Raji (cell line): ENCODE data around the gene G3BP2.

Experiments used
- POLR2A ChIP-seq: IDR thresholded peaks from 2 replicates; pipeline ENCODE4 v1.6.1; 2011; ENCODE audit warnings: low read depth, low read length, control low read depth; ENCODE audit not compliant: insufficient read depth

G3BP2 gene

DNA sequence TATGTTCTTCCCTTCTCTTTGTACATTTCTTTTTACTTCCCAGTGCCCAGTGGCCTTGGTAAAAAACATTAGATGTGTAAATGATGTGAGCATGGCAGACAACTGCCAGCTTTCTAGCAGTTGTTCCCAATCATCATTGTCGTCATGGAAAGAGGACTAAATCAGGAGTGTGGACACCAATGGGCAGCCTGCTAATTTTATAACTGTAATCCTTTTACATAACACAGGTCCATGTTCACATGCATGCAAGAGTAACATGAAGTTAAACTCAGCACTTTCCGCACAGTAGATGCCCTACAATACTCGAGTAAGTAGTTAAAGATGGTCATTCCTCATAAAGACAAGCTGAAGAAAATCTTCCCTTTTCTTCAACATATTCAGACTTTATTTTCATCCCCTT is 23.4 kb upstream of the G3BP2 start:
- no peak for TF ChIP-seq POLR2A

DNA sequence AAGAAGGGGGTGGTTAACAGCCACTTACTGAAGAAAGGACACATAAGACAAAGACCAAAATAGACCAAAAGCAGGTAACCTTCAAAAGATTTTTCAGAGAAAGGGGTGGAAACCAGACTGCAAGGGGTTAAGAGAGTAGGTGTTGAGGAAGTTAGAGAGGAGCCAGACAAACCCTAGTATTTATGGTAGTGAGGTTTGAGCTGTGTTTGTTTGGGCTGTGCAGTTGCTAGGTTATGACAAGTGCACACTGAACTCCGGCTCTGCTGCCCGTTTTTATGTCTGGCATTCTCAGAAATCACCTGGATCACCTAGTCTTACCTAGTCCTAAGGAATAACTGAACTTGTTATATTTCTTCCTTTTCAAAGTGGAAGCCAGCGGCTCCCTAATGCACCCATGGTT is 22.9 kb upstream of the G3BP2 start:
- no peak for TF ChIP-seq POLR2A

DNA sequence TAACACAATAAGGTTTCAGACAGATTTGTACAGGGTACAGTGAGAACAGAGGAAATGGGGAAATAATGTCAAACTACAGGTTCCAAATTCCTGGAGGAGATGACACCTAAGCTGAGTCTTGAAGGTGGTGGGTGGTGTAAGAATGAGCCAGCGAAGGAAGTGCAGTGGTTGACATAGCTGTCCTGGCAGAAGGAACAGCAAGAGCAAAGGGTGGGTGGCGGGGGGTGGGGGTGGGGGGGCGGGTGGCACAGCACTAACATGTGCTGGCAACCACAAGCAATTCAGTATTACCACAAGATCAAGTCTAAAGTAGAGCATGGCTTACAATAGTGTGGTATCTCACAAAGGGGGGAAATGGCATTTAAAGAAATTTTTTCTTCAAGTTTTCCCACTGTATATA is 13.1 kb upstream of the G3BP2 start:
- no peak for TF ChIP-seq POLR2A

DNA sequence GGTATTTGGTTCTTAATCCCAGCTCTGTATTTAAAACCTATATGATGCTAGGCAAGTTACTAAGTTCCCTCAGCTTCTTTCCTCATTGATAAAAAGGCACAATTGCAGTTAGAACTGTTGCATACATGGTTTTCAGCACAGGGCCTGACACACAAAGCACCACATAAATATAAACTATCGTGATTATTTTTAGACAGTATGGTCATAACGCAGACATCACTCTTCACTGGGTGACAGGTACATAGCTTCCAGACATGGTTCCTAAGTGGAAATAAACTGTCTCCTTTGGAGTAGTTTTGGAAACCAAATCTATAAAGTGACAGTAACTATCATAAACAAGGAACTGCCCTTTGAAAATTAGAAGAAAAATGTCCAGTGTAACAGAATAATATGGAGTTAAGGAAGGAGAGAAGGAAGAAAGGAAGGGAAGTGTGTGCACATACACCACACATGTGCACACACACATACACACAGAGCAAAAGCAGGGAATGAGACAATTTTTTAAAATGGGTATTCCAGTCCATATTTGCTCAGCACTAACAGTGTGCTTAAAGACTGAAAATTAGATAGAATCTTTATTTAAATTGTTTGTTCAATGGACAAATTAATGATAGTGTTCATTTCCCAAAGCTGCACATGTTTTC is 12.5 kb upstream of the G3BP2 start:
- TF ChIP-seq POLR2A = no peak

DNA sequence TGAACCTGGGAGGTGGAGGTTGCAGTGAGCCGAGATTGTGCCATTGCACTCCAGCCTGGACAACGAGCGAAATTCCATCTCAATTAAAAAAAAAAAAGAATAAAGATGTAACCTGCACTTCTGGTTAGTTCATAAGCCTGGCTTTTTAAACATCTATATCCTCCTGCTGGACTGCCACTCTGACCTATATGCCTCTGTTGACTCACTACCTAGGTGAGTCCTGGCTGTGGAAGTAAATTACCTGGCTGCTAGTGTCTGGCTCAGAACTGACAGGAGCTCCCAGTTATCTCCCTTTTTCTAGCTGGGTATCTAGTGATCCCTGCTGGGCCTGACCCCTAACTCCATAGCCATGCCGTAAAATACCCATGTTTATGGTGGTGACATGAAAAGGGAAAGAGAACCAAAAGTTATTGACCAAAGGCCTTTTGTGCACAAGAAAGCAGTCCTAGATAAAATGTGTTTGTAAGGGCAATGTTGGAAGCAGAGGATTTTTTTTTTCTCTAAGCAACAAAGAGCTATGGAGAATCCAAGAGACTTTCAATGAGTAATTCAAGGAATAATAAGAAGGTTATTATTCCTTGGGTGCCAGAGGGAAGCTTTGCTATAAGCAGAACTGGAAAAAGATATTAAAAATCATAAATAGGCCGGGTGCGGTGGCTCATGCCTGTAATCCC is 10.4 kb upstream of the G3BP2 start:
- TF ChIP-seq POLR2A = no peak

DNA sequence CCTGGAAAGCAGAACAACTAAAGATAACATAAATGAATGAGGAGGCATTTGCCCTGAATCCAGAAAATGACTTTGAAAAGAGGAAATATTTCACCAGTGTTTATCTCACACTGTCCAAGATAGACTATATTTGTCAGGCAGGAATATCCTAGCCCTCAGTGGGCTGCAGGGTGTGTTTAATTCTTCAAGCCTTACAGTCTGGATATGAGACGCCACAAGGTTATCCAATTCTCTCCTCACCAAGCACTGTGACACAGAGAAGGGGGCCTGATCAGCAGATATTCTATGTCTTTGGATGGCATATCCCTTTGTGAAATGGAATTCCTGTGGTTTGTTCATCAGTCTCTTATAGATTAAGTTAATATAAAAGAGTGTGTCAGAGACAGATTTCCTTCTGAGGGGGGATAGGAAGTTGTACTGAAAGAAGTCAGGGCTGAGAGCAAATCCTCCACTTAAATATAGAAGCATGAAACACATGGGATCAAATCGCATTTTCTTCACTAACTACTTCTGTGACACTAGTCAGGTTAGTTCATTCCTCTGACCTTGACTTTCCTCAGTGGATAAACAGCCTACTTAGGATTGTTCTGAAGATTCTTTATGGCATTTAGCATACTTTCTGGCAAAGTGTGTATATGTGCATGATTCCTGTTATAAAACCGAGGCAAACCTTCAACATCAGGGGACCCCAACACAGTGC is 6.8 kb upstream of the G3BP2 start:
- TF ChIP-seq POLR2A = no peak

DNA sequence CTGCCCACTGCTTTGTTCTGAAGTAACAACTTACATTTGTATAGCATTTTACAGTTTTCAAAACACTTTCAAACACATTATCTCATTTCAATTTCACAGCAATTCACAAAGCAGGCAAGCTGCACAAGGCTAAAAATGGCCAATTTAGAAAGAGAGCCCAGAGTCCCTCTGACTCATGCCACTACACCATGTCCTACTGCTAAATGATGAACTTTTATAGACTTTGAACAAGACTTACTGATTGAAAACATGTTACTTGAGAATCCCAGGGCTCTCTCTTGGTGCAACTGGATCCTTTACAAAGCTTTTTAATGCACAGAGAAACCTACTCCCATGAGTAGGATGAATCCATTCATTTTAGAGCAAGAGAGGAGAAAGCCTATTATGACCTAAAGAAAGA is 5.8 kb upstream of the G3BP2 start:
- TF ChIP-seq POLR2A = no peak

DNA sequence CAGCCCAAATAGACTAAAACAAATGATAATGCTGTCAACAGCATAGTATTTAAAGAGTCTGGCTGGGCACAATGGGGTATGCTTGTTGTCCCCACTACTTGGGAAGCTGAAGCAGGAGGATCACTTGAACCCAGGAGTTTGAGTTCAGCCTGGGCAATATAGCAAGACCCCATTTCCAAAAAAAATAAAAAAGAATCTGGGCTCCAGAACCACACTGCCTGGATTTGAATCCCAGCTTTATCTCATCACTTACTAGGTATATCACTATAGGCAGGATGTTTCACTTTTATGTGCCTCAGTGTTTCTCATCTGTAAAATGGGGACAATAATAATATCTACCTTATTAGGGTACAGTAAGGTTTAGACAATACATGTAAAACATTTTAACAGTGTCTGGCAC is 5.3 kb upstream of the G3BP2 start:
- no peak for TF ChIP-seq POLR2A

DNA sequence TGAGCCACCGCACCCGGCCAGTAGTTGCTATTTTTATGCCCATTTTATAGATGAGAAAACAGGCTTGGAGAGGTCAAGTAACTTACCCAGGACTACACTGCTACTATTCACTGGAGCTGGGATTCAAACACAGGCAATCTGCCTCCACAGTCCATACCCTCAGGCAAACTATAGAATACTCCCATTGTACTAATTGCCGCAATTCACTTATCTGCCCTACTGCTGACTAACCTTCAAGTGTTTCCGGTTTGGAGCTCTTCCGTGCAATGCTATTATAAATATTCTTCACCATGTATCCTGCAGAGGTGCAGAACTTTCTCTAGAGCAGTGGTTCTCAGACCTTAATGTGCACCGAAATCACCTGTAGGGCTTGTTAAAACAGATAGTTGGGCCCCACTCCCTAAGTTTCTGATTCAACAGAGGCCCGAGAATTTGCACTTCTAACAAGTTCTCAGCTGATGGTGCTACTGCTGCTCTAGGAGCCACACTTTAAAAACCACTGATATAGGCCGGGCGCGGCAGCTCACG is 1.9 kb upstream of the G3BP2 start:
- TF ChIP-seq POLR2A = no peak

DNA sequence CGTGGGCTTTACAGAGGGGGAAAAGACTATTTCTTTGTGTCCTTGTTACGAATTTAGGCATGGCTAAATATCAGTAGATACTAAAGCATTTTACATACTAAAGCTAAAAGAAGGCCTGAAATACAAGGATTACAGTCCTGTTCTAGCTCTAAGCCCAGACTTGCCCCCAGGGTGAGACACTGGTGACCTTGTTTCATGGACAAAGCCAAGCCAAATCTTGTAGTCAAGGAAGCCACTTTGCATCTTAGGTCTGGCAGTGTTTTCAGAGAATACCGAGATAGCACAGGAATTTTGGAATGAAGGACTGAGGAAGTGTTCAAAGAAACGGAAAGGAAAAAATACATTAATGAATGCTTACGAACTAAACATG is 733 bp upstream of the G3BP2 start:
- no peak for TF ChIP-seq POLR2A

DNA sequence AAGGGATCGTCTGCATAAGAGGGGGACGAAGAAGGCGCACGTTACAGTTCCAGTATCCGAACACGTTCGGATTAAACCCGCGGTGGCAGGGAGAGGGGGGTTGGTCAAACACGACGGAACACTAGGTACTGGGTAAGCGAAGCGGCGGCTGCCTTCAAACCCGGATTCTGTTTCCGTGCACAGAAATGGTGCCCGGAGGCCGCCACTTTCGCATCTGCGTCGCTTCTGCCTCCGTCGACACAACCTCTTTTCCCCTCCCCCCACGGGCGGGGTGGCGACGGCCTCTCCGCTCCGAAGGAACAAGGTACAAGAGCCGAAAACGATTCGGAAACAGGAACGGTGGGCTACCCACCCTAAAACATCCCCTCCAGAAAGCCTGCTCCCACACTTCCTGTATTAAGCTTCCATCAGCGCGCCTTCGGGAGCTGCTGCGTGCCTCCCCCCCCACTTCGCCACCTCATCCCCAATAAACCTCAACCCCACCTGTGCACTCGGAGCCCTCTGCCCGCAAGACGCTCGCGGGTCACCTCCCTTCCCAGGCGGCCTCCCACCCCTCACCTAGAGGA is 667 bp downstream of the G3BP2 start:
- TF ChIP-seq POLR2A = no peak

DNA sequence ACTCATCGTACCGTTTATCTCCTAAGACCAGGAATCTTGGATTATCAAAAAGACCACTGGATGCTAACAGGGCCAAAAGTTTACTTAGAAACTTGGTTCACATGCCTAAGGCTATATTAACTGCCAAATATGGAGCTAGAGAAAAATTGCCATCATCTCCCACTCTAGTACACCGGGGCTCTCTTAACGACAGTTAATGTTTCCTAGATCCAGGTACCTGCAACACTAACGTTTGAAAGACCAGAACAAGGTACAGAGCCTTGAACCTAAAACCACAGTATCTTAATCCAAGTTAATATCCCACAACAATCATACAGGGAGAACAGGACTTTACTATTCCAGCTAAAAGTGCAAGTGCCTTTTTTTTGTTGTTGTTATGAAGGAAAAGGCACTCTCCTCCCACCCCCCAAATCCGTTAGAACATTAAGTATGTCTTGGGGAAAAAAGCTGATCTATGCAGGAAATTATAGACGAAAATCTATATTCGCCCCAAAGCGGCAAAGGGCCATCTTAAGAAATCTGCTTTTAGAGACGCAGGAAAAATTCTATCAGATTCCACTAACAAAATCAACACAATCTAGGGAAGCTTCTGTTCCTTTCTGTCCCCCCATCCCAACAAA is 1.3 kb downstream of the G3BP2 start:
- no peak for TF ChIP-seq POLR2A

DNA sequence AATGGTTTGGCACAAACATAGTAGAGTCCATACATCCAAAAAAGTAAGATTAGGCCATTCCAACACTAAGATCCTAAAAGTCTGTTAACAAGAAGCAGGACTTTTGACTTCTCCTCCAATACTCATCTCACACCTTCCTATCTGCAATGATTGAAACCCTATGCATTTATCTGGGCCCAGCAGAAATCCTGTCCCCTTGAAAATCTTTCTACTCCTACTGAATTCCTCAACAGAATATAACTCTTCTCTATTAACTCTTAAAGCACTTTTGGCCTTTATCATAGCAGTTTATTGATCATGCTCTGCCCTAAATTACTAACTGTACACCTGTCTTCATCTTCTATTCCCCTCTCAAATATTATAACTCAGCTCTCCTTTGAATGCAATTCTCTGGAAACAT is 4.6 kb downstream of the G3BP2 start:
- TF ChIP-seq POLR2A = no peak

DNA sequence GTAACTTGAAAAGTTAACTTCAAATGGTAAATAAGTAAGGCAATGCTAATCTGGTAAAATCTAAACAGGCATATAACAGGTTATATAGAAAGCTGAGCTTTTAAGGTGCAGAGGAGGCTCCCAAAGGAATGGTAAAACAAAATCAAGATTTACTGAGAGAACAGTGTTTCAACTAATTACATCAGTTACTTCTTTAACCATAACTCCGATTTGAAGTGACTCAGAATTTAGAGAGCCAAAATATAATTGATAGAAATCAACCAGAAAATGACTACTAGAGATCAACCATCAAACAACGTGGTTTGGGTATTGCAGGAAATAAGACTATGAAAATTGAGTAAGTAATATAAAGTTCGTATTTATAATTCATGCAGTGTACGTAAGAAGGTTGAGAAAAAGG is 6.9 kb downstream of the G3BP2 start:
- no peak for TF ChIP-seq POLR2A

DNA sequence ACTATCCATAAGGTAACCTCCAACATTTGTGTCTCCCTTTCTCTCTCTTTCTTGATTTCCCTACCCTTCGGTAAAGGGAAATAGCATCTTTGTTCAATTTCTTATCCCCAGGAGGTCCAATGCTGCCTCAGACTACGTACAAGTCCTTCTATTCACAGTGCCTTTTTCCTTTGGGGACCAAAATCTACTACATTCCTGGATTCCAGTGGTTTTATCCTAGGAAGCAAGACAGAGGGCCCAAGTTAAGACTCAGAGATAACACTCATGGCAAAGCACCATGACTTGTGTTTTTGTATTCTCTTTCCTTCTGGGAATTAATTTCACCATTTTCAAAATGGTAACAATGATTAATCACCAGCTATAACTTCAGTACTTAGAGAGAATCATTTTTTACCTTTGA is 10.6 kb downstream of the G3BP2 start:
- no peak for TF ChIP-seq POLR2A

DNA sequence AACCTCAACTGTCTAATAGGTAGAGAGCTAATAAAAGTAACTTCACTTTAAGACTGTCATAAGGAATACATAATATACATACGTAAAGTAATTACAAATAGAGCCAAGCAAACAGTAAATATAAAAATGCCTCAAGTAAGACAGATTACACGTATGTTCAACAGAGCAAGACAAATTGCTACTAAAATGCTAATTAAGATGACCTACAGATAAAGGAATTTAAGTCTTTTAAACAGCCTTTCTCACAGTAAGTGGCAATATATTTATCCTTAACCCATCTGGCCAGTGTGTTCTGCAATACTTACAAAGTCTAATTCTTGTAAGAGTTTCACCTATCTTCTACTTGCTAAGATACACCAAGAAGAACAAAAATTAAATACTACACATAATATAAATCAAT is 12.7 kb downstream of the G3BP2 start:
- TF ChIP-seq POLR2A = no peak

DNA sequence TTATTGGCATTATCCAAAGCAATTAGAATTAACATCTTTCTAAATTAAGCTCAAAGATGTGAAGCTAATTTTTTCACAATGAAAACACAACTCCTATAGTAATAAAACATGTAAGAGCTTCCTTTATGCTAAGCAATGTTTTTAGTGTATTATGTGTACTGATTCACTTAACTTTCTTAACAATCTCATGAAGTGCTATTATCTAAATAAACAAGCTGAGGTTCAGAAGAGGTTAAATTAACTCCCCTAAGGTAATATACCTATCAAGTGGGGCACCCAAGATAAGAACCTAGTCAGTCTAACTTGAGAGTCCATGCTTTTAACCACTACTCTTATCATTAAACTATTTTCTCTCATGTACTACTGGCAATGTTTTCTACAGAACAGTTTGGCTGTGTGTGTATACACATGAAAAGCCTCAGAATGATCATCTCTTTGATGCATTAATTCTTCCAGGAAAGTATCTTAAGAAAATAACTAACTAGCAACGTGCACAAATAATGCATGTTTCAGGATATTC is 13.6 kb downstream of the G3BP2 start:
- no peak for TF ChIP-seq POLR2A
